Stimulated activated CD4-positive, alpha-beta T cell treated with anti-CD3 and anti-CD28 coated beads, Interleukin-12 subunit alpha, Interleukin-12 subunit beta, amount 100 ng/mL, for 24 hours (primary cell): ENCODE data around the gene RIMS1.

Source experiments
- DNase-seq, 2 experiments: peaks; one replicate each; pipeline ENCODE4 v3.0.0-alpha.2; 2020; ENCODE audit warnings: low read depth in 2 of 2

The RIMS1 gene

GRCh38 chr6:71886184-71887005 is at the start of gene RIMS1:
Gene RIMS1, plus strand, starts transcription at chr6:71886550. Its CDS starts 474 bp downstream, at chr6:71887024.
- no peak for DNase-seq

GRCh38 chr6:71851214-71851613 is 35.1 kb upstream of the RIMS1 start:
- DNase-seq, result no peak

- no peak for DNase-seq
Measured at GRCh38 chr6:71852948-71853347, 33.4 kb upstream of the RIMS1 start.

GRCh38 chr6:71855406-71855805 is 30.9 kb upstream of the RIMS1 start:
- no peak for DNase-seq

- DNase-seq, result no peak
Measured at GRCh38 chr6:71879016-71879415, 7.3 kb upstream of the RIMS1 start.

- no peak for DNase-seq
Measured at GRCh38 chr6:71887006-71887743, 825 bp downstream of the RIMS1 start.

- DNase-seq, result no peak
Measured at GRCh38 chr6:71887744-71888230, 1.4 kb downstream of the RIMS1 start.

- no peak for DNase-seq
Measured at GRCh38 chr6:71888756-71889340, 2.5 kb downstream of the RIMS1 start.

GRCh38 chr6:71889366-71889765 is 3.0 kb downstream of the RIMS1 start:
- no peak for DNase-seq

GRCh38 chr6:71892641-71893040 is 6.3 kb downstream of the RIMS1 start:
- no peak for DNase-seq

GRCh38 chr6:71900642-71901041 is 14.3 kb downstream of the RIMS1 start:
- no peak for DNase-seq

- no peak for DNase-seq
Measured at GRCh38 chr6:71902261-71902660, 15.9 kb downstream of the RIMS1 start.

GRCh38 chr6:71906813-71907212 is 20.5 kb downstream of the RIMS1 start:
- no peak for DNase-seq

- DNase-seq, result no peak
Measured at GRCh38 chr6:71908162-71908765, 21.9 kb downstream of the RIMS1 start.

GRCh38 chr6:71913444-71914234 is 27.3 kb downstream of the RIMS1 start:
- DNase-seq, result no peak

GRCh38 chr6:71929047-71929446 is 42.7 kb downstream of the RIMS1 start:
- no peak for DNase-seq

- DNase-seq, result no peak
Measured at GRCh38 chr6:71933881-71934280, 47.5 kb downstream of the RIMS1 start.

GRCh38 chr6:71965404-71965803 is 79.1 kb downstream of the RIMS1 start:
- DNase-seq, result no peak

- no peak for DNase-seq
Measured at GRCh38 chr6:71967436-71967835, 81.1 kb downstream of the RIMS1 start.

GRCh38 chr6:71977884-71978283 is 91.5 kb downstream of the RIMS1 start:
- no peak for DNase-seq

GRCh38 chr6:71979911-71980310 is 93.6 kb downstream of the RIMS1 start:
- no peak for DNase-seq
